Stimulated activated naive B cell treated with anti-CD40 and anti-IgM and Interleukin-4, amounts not matched to agents 10 μg/mL and 1 μg/mL and 100 μg/mL, for 72 hours (primary cell): Measurements from ENCODE around the gene TSSK2.
A peak's percentile ranks its signal among the peaks of the same experiment; 100 is the strongest.

Experiments used
- ATAC-seq, 2 donors: fragments of 150-1000 bp; cut with Tn5 transposase; replicated peaks; 2 replicates each; pipeline ENCODE4 v1.10.0; 2021; ENCODE audit warnings: moderate library complexity in 1 of 2
- DNase-seq: peaks from one replicate; pipeline ENCODE4 v3.0.0; 2021
- H3K27ac Mint-ChIP-seq: one replicate; pipeline ENCODE4 v1.8.0; 2022; ENCODE audit warnings: mild to moderate bottlenecking, mixed read lengths
- H3K27me3 Mint-ChIP-seq, 2 donors: one replicate each; pipeline ENCODE4 v1.8.0; 2022; ENCODE audit warnings: mixed read lengths in 2 of 2
- H3K36me3 Mint-ChIP-seq, 2 donors: one replicate each; pipeline ENCODE4 v1.8.0; 2022; ENCODE audit warnings: mixed read lengths in 2 of 2, mild to moderate bottlenecking in 1 of 2
- H3K4me1 Mint-ChIP-seq, 2 donors: one replicate each; pipeline ENCODE4 v1.8.0; 2022; ENCODE audit warnings: mixed read lengths in 2 of 2, mild to moderate bottlenecking in 1 of 2
- H3K4me3 Mint-ChIP-seq, 2 donors: one replicate each; pipeline ENCODE4 v1.8.0; 2022; ENCODE audit warnings: mild to moderate bottlenecking in 2 of 2, mixed read lengths in 2 of 2, moderate library complexity in 1 of 2
- H3K9me3 Mint-ChIP-seq, 2 donors: one replicate each; pipeline ENCODE4 v1.8.0; 2022; ENCODE audit warnings: mixed read lengths in 2 of 2, mild to moderate bottlenecking in 1 of 2

The TSSK2 gene

GRCh38 chr22:19111584-19111983, 19.5 kb upstream of the TSSK2 start:
- Mint-ChIP-seq H3K27me3 (no peaks in the 10 kb centered on the region), H3K27ac (no peak overlapping the region), H3K4me1 (peaks cover 44 to 69% of the 10 kb centered on the region in 2 donors), H3K36me3 (peaks cover 12 to 22% of the 10 kb centered on the region in 2 donors), H3K9me3 (no peaks in the 10 kb centered on the region), H3K4me3 (no peak overlapping the region)
- ATAC-seq, result no peak
- no peak for DNase-seq

- no peak for DNase-seq
- Mint-ChIP-seq H3K4me1 (peaks cover 52 to 72% of the 10 kb centered on the region in 2 donors), H3K27ac (no peak overlapping the region), H3K36me3 (peaks cover 12 to 14% of the 10 kb centered on the region in 2 donors), H3K9me3 (no peaks in the 10 kb centered on the region), H3K27me3 (no peaks in the 10 kb centered on the region), H3K4me3 (no peak overlapping the region)
- ATAC-seq, result no peak
Observed at GRCh38 chr22:19113429-19113828, 17.7 kb upstream of the TSSK2 start.

GRCh38 chr22:19114984-19115552, 16.0 kb upstream of the TSSK2 start:
- Mint-ChIP-seq H3K9me3 (no peaks in the 10 kb centered on the region), H3K27ac (no peak overlapping the region), H3K27me3 (no peaks in the 10 kb centered on the region), H3K4me3 (no peak overlapping the region), H3K36me3 (peaks cover 12 to 14% of the 10 kb centered on the region in 2 donors), H3K4me1 (peaks cover 51 to 72% of the 10 kb centered on the region in 2 donors)
- no peak for ATAC-seq
- no peak for DNase-seq

GRCh38 chr22:19115628-19116027, 15.5 kb upstream of the TSSK2 start:
- H3K36me3 Mint-ChIP-seq, result peaks cover 12 to 14% of the 10 kb centered on the region in 2 donors
- no peak overlapping the region for H3K4me3 Mint-ChIP-seq
- no peak for DNase-seq
- no peaks in the 10 kb centered on the region for H3K27me3 Mint-ChIP-seq
- peaks cover 53 to 73% of the 10 kb centered on the region in 2 donors for H3K4me1 Mint-ChIP-seq
- H3K27ac Mint-ChIP-seq, result no peak overlapping the region
- ATAC-seq, result no peak
- H3K9me3 Mint-ChIP-seq, result no peaks in the 10 kb centered on the region

GRCh38 chr22:19117111-19117512, 14.0 kb upstream of the TSSK2 start:
- no peaks in the 10 kb centered on the region for H3K9me3 Mint-ChIP-seq
- DNase-seq (no peak), ATAC-seq (no peak)
- H3K4me1 Mint-ChIP-seq, result peaks cover 56 to 72% of the 10 kb centered on the region in 2 donors
- peak overlapping the region; percentile 20 for H3K27ac Mint-ChIP-seq
- H3K36me3 Mint-ChIP-seq, result peaks cover 11 to 14% of the 10 kb centered on the region in 2 donors
- no peaks in the 10 kb centered on the region for H3K27me3 Mint-ChIP-seq
- H3K4me3 Mint-ChIP-seq, result no peak overlapping the region

- no peak overlapping the region for H3K4me3 Mint-ChIP-seq
- no peak overlapping the region for H3K27ac Mint-ChIP-seq
- DNase-seq, result peak; percentile 23
Observed at GRCh38 chr22:19118329-19118880, 12.7 kb upstream of the TSSK2 start.

DNA sequence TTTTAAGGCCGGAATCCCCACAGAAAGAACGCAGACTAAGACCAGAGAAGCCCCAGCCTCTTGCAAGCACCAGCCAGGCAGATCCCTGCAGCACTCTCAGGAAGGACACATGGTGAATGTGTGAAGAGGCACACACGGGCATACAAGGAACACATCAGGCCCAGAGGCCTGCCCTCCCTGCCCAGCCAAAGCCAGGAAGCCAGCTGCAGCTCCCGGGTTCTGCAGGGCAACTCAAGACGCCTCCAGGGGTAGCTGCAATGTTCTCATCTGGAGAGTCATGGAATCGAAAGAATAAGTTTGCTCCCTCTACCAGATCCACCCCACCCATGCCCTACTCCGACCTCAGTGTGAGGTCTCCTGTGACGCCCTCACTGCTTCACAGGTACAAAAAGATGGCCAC, 11.2 kb upstream of the TSSK2 start:
- Mint-ChIP-seq H3K27me3 (no peaks in the 10 kb centered on the region), H3K9me3 (no peaks in the 10 kb centered on the region), H3K4me1 (peaks cover 57 to 77% of the 10 kb centered on the region in 2 donors), H3K36me3 (peaks cover 6 to 8% of the 10 kb centered on the region in 2 donors), H3K4me3 (no peak overlapping the region), H3K27ac (peak overlapping the region; percentile 65)
- ATAC-seq (no peak), DNase-seq (no peak)

More at GRCh38 chr22:19118329-19118880, 12.7 kb upstream of the TSSK2 start:
- H3K9me3 Mint-ChIP-seq, result no peaks in the 10 kb centered on the region
- H3K4me1 Mint-ChIP-seq, result peaks cover 61 to 82% of the 10 kb centered on the region in 2 donors
- no peaks in the 10 kb centered on the region for H3K27me3 Mint-ChIP-seq
- peaks cover 9 to 11% of the 10 kb centered on the region in 2 donors for H3K36me3 Mint-ChIP-seq
- ATAC-seq, result peak; percentile 24 to 32

- Mint-ChIP-seq H3K9me3 (no peaks in the 10 kb centered on the region), H3K4me3 (peak overlapping the region; percentile 90 to 93), H3K27me3 (no peaks in the 10 kb centered on the region), H3K27ac (peak overlapping the region; percentile 86), H3K36me3 (peaks cover under 1 to 1% of the 10 kb centered on the region in 2 donors), H3K4me1 (peaks cover 46 to 66% of the 10 kb centered on the region in 2 donors)
- ATAC-seq (no peak), DNase-seq (no peak)
Observed at GRCh38 chr22:19120829-19121630, 10.1 kb upstream of the TSSK2 start.

DNA sequence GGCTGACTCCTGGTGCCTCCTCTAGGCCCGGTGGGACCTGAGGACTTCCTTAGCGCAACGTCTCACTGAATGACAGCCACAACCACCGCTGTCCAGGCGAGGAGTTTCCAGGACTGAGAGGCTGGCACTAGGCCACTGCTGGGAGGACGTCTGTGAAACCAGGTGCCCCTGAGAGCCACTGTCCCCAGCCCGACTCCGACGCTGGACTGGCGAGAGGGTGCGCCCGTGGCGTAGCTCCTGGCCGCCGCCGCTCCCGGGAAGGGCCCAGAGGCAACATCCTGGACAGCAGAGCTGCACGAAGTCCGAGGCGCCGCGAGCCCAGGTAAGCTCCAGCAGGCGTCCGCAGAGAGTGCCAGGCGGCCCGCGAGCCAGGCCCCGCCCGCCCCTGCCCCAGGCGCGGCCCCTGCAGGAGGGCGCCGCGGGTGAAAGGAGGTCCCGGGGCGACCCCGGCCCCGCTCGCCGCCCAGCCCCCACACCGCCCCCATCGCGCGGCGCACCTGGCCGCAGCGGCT, 9.4 kb upstream of the TSSK2 start:
- no peaks in the 10 kb centered on the region for H3K27me3 Mint-ChIP-seq

GRCh38 chr22:19122143-19122751, 8.9 kb upstream of the TSSK2 start, which contains the start of gene DGCR2:
DGCR2 (minus strand) TSS chr22:19122412; CDS start chr22:19122206, 206 bp downstream.
- H3K4me3 Mint-ChIP-seq, result peak within 1 kb of the TSS; percentile 90 to 93
- H3K9me3 Mint-ChIP-seq, result no peaks in the 10 kb centered on the region
- ATAC-seq (peak; percentile 95), DNase-seq (peak; percentile 89)
- peaks cover 36 to 54% of the 10 kb centered on the region in 2 donors for H3K4me1 Mint-ChIP-seq
- no peaks in the 10 kb centered on the region for H3K27me3 Mint-ChIP-seq
- no peaks in the 10 kb centered on the region for H3K36me3 Mint-ChIP-seq
- H3K27ac Mint-ChIP-seq, result peak within 1 kb of the TSS; percentile 86

More for the DNA sequence above, 9.4 kb upstream of the TSSK2 start:
- ATAC-seq, result peak; percentile 29 to 33
- Mint-ChIP-seq H3K9me3 (no peaks in the 10 kb centered on the region), H3K4me1 (peaks cover 41 to 59% of the 10 kb centered on the region in 2 donors), H3K27ac (peak overlapping the region; percentile 86), H3K36me3 (no peaks in the 10 kb centered on the region), H3K4me3 (peak overlapping the region; percentile 90 to 93)
- peak; percentile 43 for DNase-seq

GRCh38 chr22:19122752-19123492, 8.2 kb upstream of the TSSK2 start:
- ATAC-seq, result no peak
- no peak for DNase-seq
- peak overlapping the region; percentile 80 for H3K27ac Mint-ChIP-seq
- no peaks in the 10 kb centered on the region for H3K27me3 Mint-ChIP-seq
- peak overlapping the region; percentile 87 to 93 for H3K4me3 Mint-ChIP-seq
- H3K9me3 Mint-ChIP-seq, result no peaks in the 10 kb centered on the region
- peaks cover 33 to 47% of the 10 kb centered on the region in 2 donors for H3K4me1 Mint-ChIP-seq
- H3K36me3 Mint-ChIP-seq, result no peaks in the 10 kb centered on the region

DNA sequence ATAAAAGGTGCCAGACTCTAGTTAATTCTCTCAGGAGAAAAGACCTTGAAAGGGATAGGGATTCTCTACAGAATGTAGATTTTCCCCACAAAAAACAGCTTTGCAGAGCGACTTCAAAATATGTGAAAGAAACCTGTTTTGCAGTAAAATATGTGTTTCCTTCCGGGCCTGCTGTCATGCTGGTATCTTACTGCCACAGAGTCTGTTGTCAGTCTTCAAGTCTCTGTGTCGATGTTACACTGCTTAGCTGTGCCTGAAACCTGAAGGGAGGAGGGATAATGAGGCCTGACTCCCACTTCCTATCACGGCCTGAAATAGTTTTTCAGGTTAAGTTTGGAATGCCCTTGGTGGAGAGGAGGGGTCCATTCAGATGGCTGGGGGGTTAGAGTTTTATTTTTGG, 7.2 kb upstream of the TSSK2 start:
- DNase-seq, result no peak
- H3K4me3 Mint-ChIP-seq, result no peak overlapping the region

GRCh38 chr22:19124377-19124776, 6.7 kb upstream of the TSSK2 start:
- no peak for DNase-seq
- no peak for ATAC-seq
- H3K4me3 Mint-ChIP-seq, result no peak overlapping the region
- no peaks in the 10 kb centered on the region for H3K9me3 Mint-ChIP-seq
- H3K27me3 Mint-ChIP-seq, result no peaks in the 10 kb centered on the region
- peaks cover 26 to 32% of the 10 kb centered on the region in 2 donors for H3K4me1 Mint-ChIP-seq
- H3K36me3 Mint-ChIP-seq, result no peaks in the 10 kb centered on the region
- no peak overlapping the region for H3K27ac Mint-ChIP-seq

More for the DNA sequence above, 7.2 kb upstream of the TSSK2 start:
- Mint-ChIP-seq H3K27me3 (no peaks in the 10 kb centered on the region), H3K27ac (peak overlapping the region; percentile 15), H3K36me3 (no peaks in the 10 kb centered on the region), H3K9me3 (no peaks in the 10 kb centered on the region), H3K4me1 (peaks cover 25 to 37% of the 10 kb centered on the region in 2 donors)
- no peak for ATAC-seq
